Mesenteric fat pad (tissue), 1 donor: ENCODE data around the gene RAB3C. TPM values are rescaled to one million over a fixed set of nuclear protein-coding genes. Genes with fewer than 3 reads are reported as not detected.

Experiments
- total RNA-seq: library from RNA; stranded (reverse); fragmentation: NEBNext Ultra II Directional; extraction: Animal tissue kit (Norgen Biotek cat#: 25700); gene quantifications from one replicate; pipeline ENCODE4 v1.2.1, GENCODE V29; 2021
- donor health status: DM: yes; HTN: yes; CAD: no.

The RAB3C gene
- total RNA-seq, 1 donor from 2014 or later = 8.4 TPM

Other genes starting within 250 kb of the RAB3C start
- 23.7 TPM for gene PLK2, start 123.0 kb upstream of the RAB3C start, total RNA-seq
- gene GAPT, start 91.6 kb upstream of the RAB3C start, total RNA-seq = 2.0 TPM